Neural cell (in vitro differentiated cells): ENCODE data around the gene CTRB2. TPM values are rescaled to one million over a fixed set of nuclear protein-coding genes. Genes with fewer than 3 reads are reported as not detected.

Source experiments
- H2AFZ ChIP-seq: fragments of 200-600, 300-800 bp; sonication (generic), shearing (Covaris generic); 2 replicates; pipeline ENCODE4 v1.6.0; 2014; ENCODE audit warnings: low read depth, mild to moderate bottlenecking, antibody characterized with exemption, low read length, moderate library complexity
- H3F3A ChIP-seq: fragments of 200-600 bp; shearing (Covaris generic); 2 replicates; pipeline ENCODE4 v1.6.1; 2016; ENCODE audit warnings: mild to moderate bottlenecking, moderate library complexity, mixed read lengths, antibody characterized with exemption, low read length; ENCODE audit not compliant: insufficient read depth, poor library complexity, severe bottlenecking
- H3K27ac ChIP-seq: fragments of 200-600, 300-800 bp; sonication (generic), shearing (Covaris generic); 2 replicates; pipeline ENCODE4 v1.5.1; 2014; ENCODE audit warnings: mild to moderate bottlenecking, low read length, moderate library complexity
- H3K27me3 ChIP-seq: fragments of 300-800, 200-600 bp; sonication (generic), shearing (Covaris generic); 2 replicates; pipeline ENCODE4 v1.6.0; 2014; ENCODE audit warnings: mild to moderate bottlenecking, low read depth, low read length, moderate library complexity; ENCODE audit not compliant: insufficient read depth
- H3K36me3 ChIP-seq: fragments of 300-800, 200-600 bp; sonication (generic), shearing (Covaris generic); 2 replicates; pipeline ENCODE4 v1.5.1; 2014; ENCODE audit warnings: mild to moderate bottlenecking, antibody characterized with exemption, low read length, moderate library complexity; ENCODE audit not compliant: insufficient read depth
- H3K4me2 ChIP-seq: fragments of 300-800, 200-600 bp; sonication (generic), shearing (Covaris generic); 2 replicates; pipeline ENCODE4 v1.6.0; 2014; ENCODE audit warnings: mild to moderate bottlenecking, low read length
- H3K4me3 ChIP-seq: fragments of 300-800, 200-600 bp; sonication (generic), shearing (Covaris generic); 2 replicates; pipeline ENCODE4 v1.5.1; 2014; ENCODE audit warnings: mild to moderate bottlenecking, low read length, moderate library complexity
- H3K79me2 ChIP-seq: fragments of 200-600 bp; shearing (Covaris generic); replicated peaks from 2 replicates; pipeline ENCODE4 v1.6.0; 2014; ENCODE audit warnings: mild to moderate bottlenecking, low read length, moderate library complexity; ENCODE audit not compliant: insufficient read depth
- H3K9ac ChIP-seq: fragments of 300-800, 200-600 bp; sonication (generic), shearing (Covaris generic); 2 replicates; pipeline ENCODE4 v1.6.1; 2016; ENCODE audit warnings: mild to moderate bottlenecking, low read length, mixed read lengths
- H3K9me2 ChIP-seq: fragments of 200-600 bp; shearing (Covaris generic); 2 replicates; pipeline ENCODE4 v1.6.1; 2016; ENCODE audit warnings: mild to moderate bottlenecking, low read length, mixed read lengths; ENCODE audit not compliant: insufficient read depth
- H3K9me3 ChIP-seq: fragments of 200-600, 300-800 bp; sonication (generic), shearing (Covaris generic); 2 replicates; pipeline ENCODE4 v1.6.1; 2016; ENCODE audit warnings: mild to moderate bottlenecking, mixed run types, low read length, moderate library complexity, mixed read lengths
- H4K20me1 ChIP-seq: fragments of 200-600 bp; shearing (Covaris generic); 2 replicates; pipeline ENCODE4 v1.6.1; 2016; ENCODE audit warnings: mild to moderate bottlenecking, mixed run types; ENCODE audit not compliant: insufficient read depth
- CTCF ChIP-seq: fragments of 450-650 bp; IDR thresholded peaks from 2 replicates; pipeline ENCODE4 v1.5.1; 2014; ENCODE audit warnings: antibody characterized with exemption, mild to moderate bottlenecking, moderate library complexity; ENCODE audit not compliant: poor library complexity, severe bottlenecking
- EP300 ChIP-seq: fragments of 450-650 bp; conservative IDR thresholded peaks from 2 replicates; pipeline ENCODE4 v1.6.1; 2014; ENCODE audit warnings: antibody characterized with exemption, mild to moderate bottlenecking, moderate library complexity; ENCODE audit not compliant: poor library complexity, severe bottlenecking
- EZH2 ChIP-seq: fragments of 200-600, 300-800 bp; shearing (Covaris generic), sonication (generic); IDR thresholded peaks from 2 replicates; pipeline ENCODE4 v1.6.1; 2014; ENCODE audit warnings: antibody characterized with exemption, low read length, borderline replicate concordance, mild to moderate bottlenecking; ENCODE audit not compliant: insufficient read depth, poor library complexity, severe bottlenecking
- MXI1 ChIP-seq: fragments of 450-650 bp; conservative IDR thresholded peaks from 2 replicates; pipeline ENCODE4 v1.6.1; 2014; ENCODE audit warnings: antibody characterized with exemption, mild to moderate bottlenecking; ENCODE audit not compliant: poor library complexity, severe bottlenecking
- POLR2AphosphoS5 ChIP-seq: IDR thresholded peaks from 2 replicates; pipeline ENCODE4 v1.6.1; 2012
- RAD21 ChIP-seq: fragments of 450-650 bp; conservative IDR thresholded peaks from 2 replicates; pipeline ENCODE4 v1.6.1; 2014; ENCODE audit warnings: antibody characterized with exemption, mild to moderate bottlenecking, moderate library complexity
- REST ChIP-seq: IDR thresholded peaks from 2 replicates; pipeline ENCODE4 v1.6.1; 2012; ENCODE audit warnings: borderline replicate concordance
- SMC3 ChIP-seq: fragments of 450-650 bp; conservative IDR thresholded peaks from 2 replicates; pipeline ENCODE4 v1.6.1; 2014; ENCODE audit warnings: antibody characterized with exemption, mild to moderate bottlenecking, moderate library complexity; ENCODE audit not compliant: poor library complexity
- TAF1 ChIP-seq: IDR thresholded peaks from 2 replicates; pipeline ENCODE4 v1.6.1; 2012; ENCODE audit warnings: low read depth
- polyA plus RNA-seq: library from polyadenylated mRNA; depleted of rRNA; stranded (reverse); fragments of >200 nt; gene quantifications from 2 replicates; pipeline ENCODE4 v1.2.3, GENCODE V29; 2014

CTRB2 gene
- polyA plus RNA-seq, 1 donor from 2014 or later: not detected

GRCh38 chr16:75203096-75203495 lies 3.9 kb downstream of the CTRB2 start:
- Histone ChIP-seq H3K27ac (no peak overlapping the region), H3F3A (no peaks in the 10 kb centered on the region), H3K36me3 (no peaks in the 10 kb centered on the region), H3K9ac (no peak overlapping the region), H3K79me2 (no peaks in the 10 kb centered on the region), H3K4me3 (no peak overlapping the region), H4K20me1 (no peaks in the 10 kb centered on the region), H3K27me3 (no peaks in the 10 kb centered on the region), H3K9me3 (no peaks in the 10 kb centered on the region), H3K9me2 (no peaks in the 10 kb centered on the region), H2AFZ (no peak overlapping the region), H3K4me2 (no peak overlapping the region)
- TF ChIP-seq TAF1 (no peak), RAD21 (no peak), EP300 (no peak), CTCF (no peak), MXI1 (no peak), REST (no peak), POLR2AphosphoS5 (no peak), SMC3 (no peak), EZH2 (no peak)

GRCh38 chr16:75202069-75202590 lies 4.8 kb downstream of the CTRB2 start:
- Histone ChIP-seq H3K4me2 (no peak overlapping the region), H4K20me1 (no peaks in the 10 kb centered on the region), H3K36me3 (no peaks in the 10 kb centered on the region), H3K9ac (no peak overlapping the region), H3K4me3 (no peak overlapping the region), H3K27me3 (no peaks in the 10 kb centered on the region), H3F3A (no peaks in the 10 kb centered on the region), H3K9me2 (no peaks in the 10 kb centered on the region), H2AFZ (no peak overlapping the region), H3K9me3 (no peaks in the 10 kb centered on the region), H3K79me2 (no peaks in the 10 kb centered on the region), H3K27ac (no peak overlapping the region)
- no peak for TF ChIP-seq MXI1
- no peak for TF ChIP-seq TAF1
- TF ChIP-seq CTCF: no peak
- TF ChIP-seq POLR2AphosphoS5: no peak
- no peak for TF ChIP-seq REST
- TF ChIP-seq RAD21: no peak
- no peak for TF ChIP-seq EZH2
- no peak for TF ChIP-seq SMC3
- no peak for TF ChIP-seq EP300
